ENCODE data around the gene ACOX3.

The ACOX3 gene

GRCh38 chr4:8457646-8458252 is 17.2 kb upstream of the ACOX3 start:
- no peaks in the 10 kb centered on the region for H3K27me3 Mint-ChIP-seq (ENCODE audit: low read depth)
- no peak overlapping the region for H3K27ac Mint-ChIP-seq
- no peaks in the 10 kb centered on the region for H3K9me3 Mint-ChIP-seq
- DNase-seq (ENCODE audit: low spot score), result no peak
- H3K4me1 Mint-ChIP-seq (ENCODE audit: low read depth), result no peaks in the 10 kb centered on the region
- H3K36me3 Mint-ChIP-seq (ENCODE audit: low read depth), result peaks cover 15% of the 10 kb centered on the region
- H3K4me3 Mint-ChIP-seq, result no peak overlapping the region

GRCh38 chr4:8453957-8454356 is 13.4 kb upstream of the ACOX3 start:
- no peaks in the 10 kb centered on the region for H3K9me3 Mint-ChIP-seq
- H3K27ac Mint-ChIP-seq, result no peak overlapping the region
- H3K27me3 Mint-ChIP-seq (ENCODE audit: low read depth), result no peaks in the 10 kb centered on the region
- H3K36me3 Mint-ChIP-seq (ENCODE audit: low read depth), result peaks cover 18% of the 10 kb centered on the region
- no peaks in the 10 kb centered on the region for H3K4me1 Mint-ChIP-seq (ENCODE audit: low read depth)
- no peak for DNase-seq (ENCODE audit: low spot score)
- no peak overlapping the region for H3K4me3 Mint-ChIP-seq

- H3K27ac Mint-ChIP-seq, result no peak overlapping the region
- H3K27me3 Mint-ChIP-seq (ENCODE audit: low read depth), result no peaks in the 10 kb centered on the region
- H3K36me3 Mint-ChIP-seq (ENCODE audit: low read depth), result peaks cover 13% of the 10 kb centered on the region
- H3K4me1 Mint-ChIP-seq (ENCODE audit: low read depth), result no peaks in the 10 kb centered on the region
- no peak for DNase-seq (ENCODE audit: low spot score)
- no peak overlapping the region for H3K4me3 Mint-ChIP-seq
- no peaks in the 10 kb centered on the region for H3K9me3 Mint-ChIP-seq
Measured at GRCh38 chr4:8451440-8452182, 11.1 kb upstream of the ACOX3 start.

- Mint-ChIP-seq H3K4me1 (ENCODE audit: low read depth) (peaks cover 19% of the 10 kb centered on the region), H3K27ac (no peak overlapping the region), H3K27me3 (ENCODE audit: low read depth) (no peaks in the 10 kb centered on the region), H3K36me3 (ENCODE audit: low read depth) (peaks cover 3% of the 10 kb centered on the region), H3K9me3 (no peaks in the 10 kb centered on the region), H3K4me3 (no peak overlapping the region)
- no peak for DNase-seq (ENCODE audit: low spot score)
Measured at GRCh38 chr4:8446122-8446521, 5.6 kb upstream of the ACOX3 start.

DNA sequence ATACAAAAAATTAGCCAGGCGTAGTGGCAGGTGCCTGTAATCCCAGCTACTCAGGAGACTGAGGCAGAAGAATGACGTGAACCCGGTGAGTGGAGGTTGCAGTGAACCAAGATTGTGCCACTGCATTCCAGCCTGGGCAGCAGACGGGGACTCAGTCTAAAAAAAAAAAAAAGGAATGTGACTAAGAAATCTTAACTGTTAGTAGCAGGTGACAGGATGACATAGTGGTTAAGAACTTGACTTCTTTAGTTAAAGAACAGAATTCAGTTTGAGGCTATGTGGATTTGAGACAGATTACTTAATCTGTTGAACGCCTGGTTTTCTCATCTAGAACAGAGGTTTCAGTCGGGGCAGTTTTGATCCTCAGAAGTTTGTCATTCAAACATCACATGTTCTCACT is 3.3 kb upstream of the ACOX3 start:
- DNase-seq (ENCODE audit: low spot score), result no peak
- Mint-ChIP-seq H3K27me3 (ENCODE audit: low read depth) (no peaks in the 10 kb centered on the region), H3K36me3 (ENCODE audit: low read depth) (peaks cover 8% of the 10 kb centered on the region), H3K27ac (no peak overlapping the region), H3K4me1 (ENCODE audit: low read depth) (peaks cover 30% of the 10 kb centered on the region), H3K4me3 (no peak overlapping the region), H3K9me3 (peaks cover 5% of the 10 kb centered on the region)

GRCh38 chr4:8442596-8443358 is 2.3 kb upstream of the ACOX3 start:
- peaks cover 34% of the 10 kb centered on the region for H3K4me1 Mint-ChIP-seq (ENCODE audit: low read depth)
- H3K27ac Mint-ChIP-seq, result no peak overlapping the region
- peaks cover 5% of the 10 kb centered on the region for H3K9me3 Mint-ChIP-seq
- peak overlapping the region; percentile 84 for H3K4me3 Mint-ChIP-seq
- no peaks in the 10 kb centered on the region for H3K27me3 Mint-ChIP-seq (ENCODE audit: low read depth)
- peaks cover 7% of the 10 kb centered on the region for H3K36me3 Mint-ChIP-seq (ENCODE audit: low read depth)
- no peak for DNase-seq (ENCODE audit: low spot score)

DNA sequence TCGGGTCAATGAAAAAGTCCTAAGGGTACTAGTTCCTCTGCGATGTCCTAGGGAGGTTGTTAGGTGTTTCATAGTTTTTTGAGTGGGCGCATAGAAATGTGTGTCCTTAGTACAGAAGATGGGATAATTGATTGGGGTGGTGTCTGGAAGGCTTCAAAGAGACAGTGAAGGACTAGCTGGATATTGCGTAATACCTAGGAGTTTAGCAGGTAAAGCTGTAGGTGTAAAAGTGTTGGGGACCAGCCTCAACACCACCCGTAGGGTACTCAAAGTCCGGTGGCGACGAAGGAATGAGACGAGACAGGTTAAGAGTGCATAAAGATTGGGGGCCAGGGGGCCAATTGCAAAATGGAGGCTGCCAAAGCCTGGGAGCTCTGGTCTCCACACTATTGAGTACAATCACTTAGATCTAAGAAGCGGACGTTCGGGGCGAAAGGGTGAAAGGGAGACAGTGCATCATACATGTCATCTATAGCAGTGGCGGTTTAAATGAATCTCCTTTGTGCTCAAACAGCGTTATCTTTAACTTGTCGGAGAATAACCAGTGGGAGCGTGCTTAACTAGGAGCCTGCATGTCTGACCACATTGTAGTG is 1.1 kb upstream of the ACOX3 start:
- peak overlapping the region; percentile 67 for H3K27ac Mint-ChIP-seq
- no peaks in the 10 kb centered on the region for H3K27me3 Mint-ChIP-seq (ENCODE audit: low read depth)
- H3K4me1 Mint-ChIP-seq (ENCODE audit: low read depth), result peaks cover 40% of the 10 kb centered on the region
- DNase-seq (ENCODE audit: low spot score), result no peak
- H3K4me3 Mint-ChIP-seq, result peak overlapping the region; percentile 84
- H3K9me3 Mint-ChIP-seq, result peaks cover 5% of the 10 kb centered on the region
- H3K36me3 Mint-ChIP-seq (ENCODE audit: low read depth), result peaks cover 10% of the 10 kb centered on the region

DNA sequence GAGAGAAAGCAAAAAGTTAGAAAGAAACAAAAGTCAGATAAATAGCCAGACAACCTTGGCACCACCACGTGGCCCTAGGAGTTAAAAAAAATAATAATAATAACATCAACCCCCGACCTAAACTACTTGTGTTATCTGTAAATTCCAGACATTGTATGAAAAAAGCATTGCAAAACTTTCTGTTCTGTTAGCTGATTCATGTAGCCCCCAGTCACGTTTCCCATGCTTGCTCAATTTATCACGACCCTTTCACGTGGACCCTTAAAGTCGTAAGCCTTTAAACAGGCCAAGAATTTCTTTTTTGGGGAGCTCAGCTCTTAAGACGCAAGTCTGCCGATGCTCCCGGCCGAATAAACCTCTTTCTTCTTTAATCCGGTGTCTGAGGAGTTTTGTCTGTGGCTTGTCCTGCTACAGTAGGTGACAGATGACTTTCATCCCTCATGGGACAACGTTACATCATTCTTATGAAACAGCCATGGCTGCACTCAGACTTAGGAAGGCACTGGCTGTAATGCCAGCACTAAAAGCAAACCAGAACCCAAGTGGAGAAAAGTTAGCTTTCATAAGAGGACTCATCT is 520 bp downstream of the ACOX3 start:
- peak overlapping the region; percentile 98 for H3K27ac Mint-ChIP-seq
- no peak for DNase-seq (ENCODE audit: low spot score)

GRCh38 chr4:8439168-8439567 is 1.4 kb downstream of the ACOX3 start:
- no peak for DNase-seq (ENCODE audit: low spot score)

More for the DNA sequence above, 520 bp downstream of the ACOX3 start:
- peaks cover 47% of the 10 kb centered on the region for H3K4me1 Mint-ChIP-seq (ENCODE audit: low read depth)
- H3K36me3 Mint-ChIP-seq (ENCODE audit: low read depth), result peaks cover 10% of the 10 kb centered on the region
- no peaks in the 10 kb centered on the region for H3K27me3 Mint-ChIP-seq (ENCODE audit: low read depth)
- peaks cover 5% of the 10 kb centered on the region for H3K9me3 Mint-ChIP-seq
- H3K4me3 Mint-ChIP-seq, result peak overlapping the region; percentile 92

GRCh38 chr4:8438743-8439142 is 1.8 kb downstream of the ACOX3 start:
- H3K27ac Mint-ChIP-seq, result peak overlapping the region; percentile 16
- DNase-seq (ENCODE audit: low spot score), result no peak
- H3K9me3 Mint-ChIP-seq, result peaks cover 5% of the 10 kb centered on the region
- peaks cover 44% of the 10 kb centered on the region for H3K4me1 Mint-ChIP-seq (ENCODE audit: low read depth)
- no peaks in the 10 kb centered on the region for H3K27me3 Mint-ChIP-seq (ENCODE audit: low read depth)
- H3K4me3 Mint-ChIP-seq, result peak overlapping the region; percentile 92
- peaks cover 10% of the 10 kb centered on the region for H3K36me3 Mint-ChIP-seq (ENCODE audit: low read depth)

More at GRCh38 chr4:8439168-8439567, 1.4 kb downstream of the ACOX3 start:
- Mint-ChIP-seq H3K9me3 (peaks cover 5% of the 10 kb centered on the region), H3K27ac (peak overlapping the region; percentile 16), H3K4me3 (peak overlapping the region; percentile 92), H3K4me1 (ENCODE audit: low read depth) (peaks cover 47% of the 10 kb centered on the region), H3K27me3 (ENCODE audit: low read depth) (no peaks in the 10 kb centered on the region), H3K36me3 (ENCODE audit: low read depth) (peaks cover 10% of the 10 kb centered on the region)

DNA sequence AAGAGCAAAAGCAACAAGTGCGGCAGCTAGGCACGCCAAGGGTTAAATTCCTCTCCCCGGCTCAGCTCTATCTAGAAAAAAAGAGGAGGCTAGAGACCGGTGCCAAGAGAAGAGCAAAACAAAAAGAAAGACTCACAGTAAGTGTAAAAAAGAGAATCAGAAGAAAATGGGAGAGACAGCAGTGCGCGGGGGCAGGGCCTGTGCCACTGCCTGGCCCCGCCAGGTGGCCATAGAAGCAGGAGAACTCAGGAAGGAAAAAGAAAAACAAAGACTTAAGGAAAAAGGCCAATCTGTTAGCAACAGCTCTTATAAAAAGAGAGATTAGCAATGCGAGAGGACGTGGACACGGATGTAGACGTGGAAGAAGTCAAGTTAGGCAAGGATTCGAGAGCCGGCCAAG is 3.2 kb downstream of the ACOX3 start:
- peaks cover 10% of the 10 kb centered on the region for H3K36me3 Mint-ChIP-seq (ENCODE audit: low read depth)
- peak overlapping the region; percentile 50 for H3K27ac Mint-ChIP-seq
- peaks cover 37% of the 10 kb centered on the region for H3K4me1 Mint-ChIP-seq (ENCODE audit: low read depth)
- peak overlapping the region; percentile 3 for H3K4me3 Mint-ChIP-seq
- peaks cover 5% of the 10 kb centered on the region for H3K9me3 Mint-ChIP-seq
- no peak for DNase-seq (ENCODE audit: low spot score)
- H3K27me3 Mint-ChIP-seq (ENCODE audit: low read depth), result no peaks in the 10 kb centered on the region

GRCh38 chr4:8435656-8436121 is 4.8 kb downstream of the ACOX3 start:
- Mint-ChIP-seq H3K4me3 (peak overlapping the region; percentile 87), H3K27me3 (ENCODE audit: low read depth) (no peaks in the 10 kb centered on the region), H3K27ac (peak overlapping the region; percentile 82), H3K36me3 (ENCODE audit: low read depth) (peaks cover 10% of the 10 kb centered on the region), H3K9me3 (peaks cover 5% of the 10 kb centered on the region), H3K4me1 (ENCODE audit: low read depth) (peaks cover 32% of the 10 kb centered on the region)
- DNase-seq (ENCODE audit: low spot score), result peak; percentile 16

GRCh38 chr4:8434251-8435073 is 6.1 kb downstream of the ACOX3 start:
- no peaks in the 10 kb centered on the region for H3K9me3 Mint-ChIP-seq
- no peaks in the 10 kb centered on the region for H3K27me3 Mint-ChIP-seq (ENCODE audit: low read depth)
- peaks cover 25% of the 10 kb centered on the region for H3K4me1 Mint-ChIP-seq (ENCODE audit: low read depth)
- H3K27ac Mint-ChIP-seq, result peak overlapping the region; percentile 82
- peaks cover 3% of the 10 kb centered on the region for H3K36me3 Mint-ChIP-seq (ENCODE audit: low read depth)
- H3K4me3 Mint-ChIP-seq, result peak overlapping the region; percentile 29
- no peak for DNase-seq (ENCODE audit: low spot score)
